OCI-LY1 (cell line): Measurements from ENCODE around the gene KLK6.

Experiments used
- H2AFZ ChIP-seq: fragments of 200-600 bp; sonication (generic), shearing (Covaris generic); 2 replicates; pipeline ENCODE4 v1.6.0; 2014; ENCODE audit warnings: antibody characterized with exemption, mild to moderate bottlenecking, low read length
- H3F3A ChIP-seq: fragments of 200-600 bp; sonication (generic), shearing (Covaris generic); 2 replicates; pipeline ENCODE4 v1.6.0; 2014; ENCODE audit warnings: mild to moderate bottlenecking, antibody characterized with exemption, low read length, moderate library complexity; ENCODE audit not compliant: insufficient read depth
- H3K27ac ChIP-seq: fragments of 200-600 bp; sonication (generic); 2 replicates; pipeline ENCODE4 v1.5.1; 2014; ENCODE audit warnings: low read length, mixed run types, mild to moderate bottlenecking, low read depth; ENCODE audit not compliant: poor library complexity, severe bottlenecking
- H3K27me3 ChIP-seq: fragments of 200-600 bp; sonication (generic); 2 replicates; pipeline ENCODE4 v1.6.0; 2014; ENCODE audit warnings: antibody characterized with exemption, mild to moderate bottlenecking, low read length, moderate library complexity; ENCODE audit not compliant: insufficient read depth
- H3K36me3 ChIP-seq: fragments of 200-600 bp; sonication (generic); 2 replicates; pipeline ENCODE4 v1.6.1; 2014; ENCODE audit warnings: mild to moderate bottlenecking, antibody characterized with exemption, low read length, moderate library complexity, mixed read lengths; ENCODE audit not compliant: insufficient read depth
- H3K4me1 ChIP-seq: fragments of 200-600 bp; sonication (generic); 2 replicates; pipeline ENCODE4 v1.5.1; 2014; ENCODE audit warnings: mild to moderate bottlenecking, low read length, moderate library complexity; ENCODE audit not compliant: insufficient read depth, severe bottlenecking
- H3K4me2 ChIP-seq: fragments of 200-600 bp; sonication (generic), shearing (Covaris generic); 2 replicates; pipeline ENCODE4 v1.6.1; 2014; ENCODE audit warnings: low read length
- H3K4me3 ChIP-seq: fragments of 200-600 bp; sonication (generic); 2 replicates; pipeline ENCODE4 v1.5.1; 2014; ENCODE audit warnings: low read length, low read depth, mild to moderate bottlenecking, mixed read lengths; ENCODE audit not compliant: poor library complexity, severe bottlenecking
- H3K79me2 ChIP-seq: fragments of 200-600 bp; shearing (Covaris generic); 2 replicates; pipeline ENCODE4 v1.6.1; 2016; ENCODE audit warnings: mixed run types, low read length, mixed read lengths; ENCODE audit not compliant: insufficient read depth
- H3K9ac ChIP-seq: fragments of 200-600 bp; sonication (generic), shearing (Covaris generic); 2 replicates; pipeline ENCODE4 v1.6.1; 2014; ENCODE audit warnings: mild to moderate bottlenecking, low read length, mixed read lengths
- H3K9me2 ChIP-seq: fragments of 200-600 bp; sonication (generic), shearing (Covaris generic); 2 replicates; pipeline ENCODE4 v1.6.1; 2014; ENCODE audit warnings: low read depth, mild to moderate bottlenecking, low read length, mixed read lengths
- H3K9me3 ChIP-seq: fragments of 200-600 bp; shearing (Covaris generic); 2 replicates; pipeline ENCODE4 v1.6.1; 2014; ENCODE audit warnings: low read length, mixed read lengths
- H4K20me1 ChIP-seq: fragments of 200-600 bp; sonication (generic), shearing (Covaris generic); 2 replicates; pipeline ENCODE4 v1.6.0; 2016; ENCODE audit warnings: mild to moderate bottlenecking, low read length; ENCODE audit not compliant: insufficient read depth
- EZH2 ChIP-seq: fragments of 200-600 bp; sonication (generic), shearing (Covaris generic); IDR thresholded peaks from 2 replicates; pipeline ENCODE4 v1.8.0; 2017; ENCODE audit warnings: borderline replicate concordance, mixed run types, mild to moderate bottlenecking, antibody characterized with exemption, low read length, moderate library complexity, mixed read lengths
- TF ChIP-seq, protein P1 (sequence below): fragments of 200-600 bp; sonication (generic), shearing (Covaris generic); IDR thresholded peaks from 2 replicates; pipeline ENCODE4 v1.5.1; 2017; ENCODE audit warnings: mild to moderate bottlenecking, antibody characterized with exemption, low read length, moderate library complexity, mixed read lengths

KLK6 gene

DNA sequence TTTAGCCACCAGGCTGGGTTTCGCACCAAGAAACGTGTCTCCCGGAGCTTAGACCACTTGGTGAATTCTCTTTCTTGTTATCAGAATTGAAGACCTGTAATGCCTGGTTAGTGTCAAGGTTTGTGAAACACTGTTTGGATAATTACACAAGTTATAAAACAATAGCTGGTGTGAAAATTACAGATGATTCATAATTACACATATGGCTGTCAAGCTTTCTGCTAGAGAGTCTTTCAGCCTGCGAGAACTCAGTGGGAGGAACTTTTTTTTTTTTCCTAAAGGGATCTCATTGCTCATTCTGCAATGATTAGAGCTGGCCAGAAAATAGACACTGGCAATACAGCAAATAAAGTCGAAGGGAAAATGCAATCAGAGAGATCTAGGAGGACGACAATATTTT, 44.8 kb downstream of the KLK6 start:
- TF ChIP-seq EZH2 = no peak
- TF ChIP-seq, protein P1, sequence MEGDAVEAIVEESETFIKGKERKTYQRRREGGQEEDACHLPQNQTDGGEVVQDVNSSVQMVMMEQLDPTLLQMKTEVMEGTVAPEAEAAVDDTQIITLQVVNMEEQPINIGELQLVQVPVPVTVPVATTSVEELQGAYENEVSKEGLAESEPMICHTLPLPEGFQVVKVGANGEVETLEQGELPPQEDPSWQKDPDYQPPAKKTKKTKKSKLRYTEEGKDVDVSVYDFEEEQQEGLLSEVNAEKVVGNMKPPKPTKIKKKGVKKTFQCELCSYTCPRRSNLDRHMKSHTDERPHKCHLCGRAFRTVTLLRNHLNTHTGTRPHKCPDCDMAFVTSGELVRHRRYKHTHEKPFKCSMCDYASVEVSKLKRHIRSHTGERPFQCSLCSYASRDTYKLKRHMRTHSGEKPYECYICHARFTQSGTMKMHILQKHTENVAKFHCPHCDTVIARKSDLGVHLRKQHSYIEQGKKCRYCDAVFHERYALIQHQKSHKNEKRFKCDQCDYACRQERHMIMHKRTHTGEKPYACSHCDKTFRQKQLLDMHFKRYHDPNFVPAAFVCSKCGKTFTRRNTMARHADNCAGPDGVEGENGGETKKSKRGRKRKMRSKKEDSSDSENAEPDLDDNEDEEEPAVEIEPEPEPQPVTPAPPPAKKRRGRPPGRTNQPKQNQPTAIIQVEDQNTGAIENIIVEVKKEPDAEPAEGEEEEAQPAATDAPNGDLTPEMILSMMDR = no peak
- H3F3A ChIP-seq = no peaks in the 10 kb centered on the region
- H3K27ac ChIP-seq = no peak overlapping the region
- no peaks in the 10 kb centered on the region for H3K79me2 ChIP-seq
- H3K9ac ChIP-seq = no peak overlapping the region
- no peak overlapping the region for H3K4me3 ChIP-seq
- no peaks in the 10 kb centered on the region for H4K20me1 ChIP-seq
- H2AFZ ChIP-seq = no peak overlapping the region
- no peaks in the 10 kb centered on the region for H3K36me3 ChIP-seq
- no peaks in the 10 kb centered on the region for H3K9me2 ChIP-seq
- no peaks in the 10 kb centered on the region for H3K27me3 ChIP-seq
- no peaks in the 10 kb centered on the region for H3K9me3 ChIP-seq
- H3K4me2 ChIP-seq = no peak overlapping the region
- no peaks in the 10 kb centered on the region for H3K4me1 ChIP-seq

DNA sequence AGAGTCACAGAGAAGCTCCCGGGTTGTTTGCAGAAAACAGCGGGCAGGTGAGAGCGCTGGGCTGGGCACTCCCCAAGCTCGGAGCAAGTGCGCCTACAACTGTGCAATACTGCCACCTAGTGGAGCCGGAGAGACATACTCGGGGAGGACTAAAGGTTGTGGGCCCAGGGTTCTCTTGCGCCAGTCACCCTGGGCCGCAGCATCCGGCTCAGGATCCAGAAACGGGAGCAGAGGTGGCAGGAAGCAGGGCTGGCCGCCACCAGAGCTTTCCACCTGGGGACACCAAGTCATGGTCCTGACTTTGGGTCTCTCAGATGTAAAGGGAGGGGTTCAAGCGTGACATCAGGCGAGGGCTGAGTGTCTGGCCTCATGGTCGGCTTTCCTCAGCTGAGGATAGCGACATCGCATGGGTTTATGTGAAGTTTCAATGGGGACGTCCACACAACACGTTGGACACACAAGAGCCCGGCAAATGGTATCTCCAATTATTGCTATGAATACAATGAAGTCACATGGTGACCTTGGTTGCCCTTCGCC, 47.0 kb downstream of the KLK6 start:
- Histone ChIP-seq H3K9me3 (no peaks in the 10 kb centered on the region), H3K27me3 (no peaks in the 10 kb centered on the region), H3K4me3 (no peak overlapping the region), H2AFZ (no peak overlapping the region), H3F3A (no peaks in the 10 kb centered on the region), H3K4me2 (no peak overlapping the region), H3K4me1 (no peaks in the 10 kb centered on the region), H3K9me2 (no peaks in the 10 kb centered on the region), H3K9ac (no peak overlapping the region), H3K36me3 (no peaks in the 10 kb centered on the region), H3K27ac (no peak overlapping the region), H4K20me1 (no peaks in the 10 kb centered on the region), H3K79me2 (no peaks in the 10 kb centered on the region)
- TF ChIP-seq, protein P1 = peak; percentile 83
- TF ChIP-seq EZH2 = no peak

DNA sequence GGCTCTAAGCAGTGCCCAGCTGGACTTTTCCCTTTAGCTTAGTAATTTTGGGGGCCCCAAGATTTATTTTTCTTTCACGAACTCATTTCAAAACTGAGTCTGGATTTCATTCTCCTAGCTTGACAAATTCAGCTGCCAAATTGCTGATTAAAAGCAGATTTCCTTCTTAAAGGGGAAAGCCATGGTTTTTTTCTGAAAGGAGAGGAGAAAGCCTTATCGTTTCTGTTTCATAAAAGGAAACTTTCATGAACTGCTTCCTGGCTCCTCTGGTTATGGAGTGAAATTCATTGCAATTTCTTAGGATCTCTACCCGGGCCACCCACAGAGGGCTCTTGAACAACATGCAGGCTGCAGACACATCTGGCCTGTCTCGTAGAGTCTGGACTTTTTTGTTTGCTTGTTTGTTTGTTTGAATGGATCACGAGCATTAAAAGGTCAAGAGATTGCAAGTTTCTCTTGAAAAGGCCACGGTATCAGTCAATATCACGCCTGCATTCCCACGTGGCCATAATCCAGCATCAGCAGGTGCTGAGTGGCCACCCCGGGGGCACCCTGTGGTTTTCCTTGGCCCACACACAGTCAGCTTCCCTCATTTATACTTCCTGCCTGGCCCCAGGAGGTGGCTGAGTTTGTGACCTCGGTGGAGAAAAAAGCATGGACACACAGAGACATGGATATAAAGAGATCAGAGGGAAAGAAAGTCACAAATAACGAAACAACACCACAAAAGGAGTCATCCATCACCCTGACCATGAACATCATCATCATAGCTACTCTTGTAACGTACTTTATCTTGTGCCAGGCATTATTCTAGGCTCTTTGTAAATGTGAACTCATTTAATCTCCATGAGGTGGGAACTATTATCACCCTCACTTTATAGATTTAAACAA, 47.7 kb downstream of the KLK6 start:
- Histone ChIP-seq H4K20me1 (no peaks in the 10 kb centered on the region), H3K36me3 (no peaks in the 10 kb centered on the region), H3K27me3 (no peaks in the 10 kb centered on the region), H3K4me2 (no peak overlapping the region), H3K4me3 (no peak overlapping the region), H3K79me2 (no peaks in the 10 kb centered on the region), H3K4me1 (no peaks in the 10 kb centered on the region), H3F3A (no peaks in the 10 kb centered on the region), H3K9me3 (no peaks in the 10 kb centered on the region), H3K9ac (no peak overlapping the region), H3K27ac (no peak overlapping the region), H3K9me2 (no peaks in the 10 kb centered on the region), H2AFZ (no peak overlapping the region)
- TF ChIP-seq, protein P1 = no peak
- no peak for TF ChIP-seq EZH2
